GM18873 (cell line): ENCODE measurements around the gene FOSB.

Experiments
- ATAC-seq: cut with Tn5 transposase; IDR thresholded peaks from one replicate; pipeline ENCODE4 v1.9.1; 2021; ENCODE audit warnings: mild to moderate bottlenecking, moderate library complexity, moderate number of reproducible peaks; ENCODE audit not compliant: unreplicated experiment, low FRiP score

FOSB gene

GRCh38 chr19:45464274-45464673 is 3.5 kb upstream of the FOSB start:
- ATAC-seq, result no peak

GRCh38 chr19:45464852-45465441 is 2.8 kb upstream of the FOSB start:
- ATAC-seq, result no peak

- ATAC-seq, result no peak
Measured at GRCh38 chr19:45467115-45467455, 711 bp upstream of the FOSB start.

GRCh38 chr19:45468159-45468651 is 409 bp downstream of the FOSB start:
- ATAC-seq, result peak; percentile 12

GRCh38 chr19:45468803-45469131 is 971 bp downstream of the FOSB start:
- no peak for ATAC-seq

- ATAC-seq, result no peak
Measured at GRCh38 chr19:45469132-45469944, 1.5 kb downstream of the FOSB start.

- no peak for ATAC-seq
Measured at GRCh38 chr19:45469945-45470761, 2.4 kb downstream of the FOSB start.

- ATAC-seq, result no peak
Measured at GRCh38 chr19:45470762-45471081, 2.9 kb downstream of the FOSB start.

- ATAC-seq, result no peak
Measured at GRCh38 chr19:45471111-45471930, 3.5 kb downstream of the FOSB start.

- no peak for ATAC-seq
Measured at GRCh38 chr19:45471931-45472562, 4.3 kb downstream of the FOSB start.

GRCh38 chr19:45472563-45473366 is 5.0 kb downstream of the FOSB start:
- ATAC-seq, result no peak

GRCh38 chr19:45473367-45473681 is 5.5 kb downstream of the FOSB start:
- no peak for ATAC-seq

GRCh38 chr19:45473682-45474605 is 6.1 kb downstream of the FOSB start:
- no peak for ATAC-seq

GRCh38 chr19:45474606-45475521 is 7.1 kb downstream of the FOSB start:
- no peak for ATAC-seq

GRCh38 chr19:45475537-45476291 is 7.9 kb downstream of the FOSB start:
- ATAC-seq, result no peak

- no peak for ATAC-seq
Measured at GRCh38 chr19:45476304-45476703, 8.5 kb downstream of the FOSB start.

- no peak for ATAC-seq
Measured at GRCh38 chr19:45477186-45477585, 9.4 kb downstream of the FOSB start.
